ENCODE measurements around the gene SLC6A5. TPM values are rescaled to one million over a fixed set of nuclear protein-coding genes. Genes with fewer than 3 reads are reported as not detected.

The SLC6A5 gene
- total and polyA plus RNA-seq, 2 donors (not counting 3 experiments of a cell fraction or from before 2014, with no cell fraction given) = not detected

DNA sequence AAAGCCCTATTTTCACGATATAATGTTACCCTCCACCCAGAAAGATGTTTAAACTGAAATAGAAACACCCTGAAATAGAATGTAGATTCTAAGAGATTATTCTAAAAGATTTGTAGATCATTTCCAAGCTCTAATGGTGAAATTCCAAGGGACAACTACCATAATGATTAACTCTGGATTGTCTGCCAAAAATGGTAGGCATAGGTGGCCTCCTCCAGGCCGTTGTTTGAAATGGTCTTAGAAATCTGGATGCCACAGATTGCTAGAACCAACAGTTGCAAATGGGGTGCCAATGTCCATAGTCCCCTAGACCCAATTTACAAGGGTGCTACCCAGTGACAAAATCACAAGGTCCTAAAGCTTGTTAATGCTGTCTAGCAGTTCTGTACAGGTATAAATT is 6.7 kb upstream of the SLC6A5 start:
- dilution Hi-C loops (cut with MboI; ENCODE audit: extremely low pct_ligation_motif_present, low sequenced_read_pairs) = no loop called here
- H4K20me1 ChIP-seq (replicated peaks; ENCODE audit: control insufficient read depth, extremely low read depth, insufficient read depth, low read length) = no peaks in the 10 kb centered on the region
- H3K4me3 ChIP-seq (replicated peaks in 1 of 3; ENCODE audit: insufficient read depth in 1 of 3, low read depth in 1 of 3, low read length in 3 of 3) = no peak overlapping the region
- H3K4me1 ChIP-seq (ENCODE audit: control insufficient read depth, extremely low read depth, insufficient read depth, low read length) = no peaks in the 10 kb centered on the region
- FAIRE-seq = no peak
- no peak for DNase-seq (ENCODE audit: low read depth, low spot score)
- no peak overlapping the region for H3K4me2 ChIP-seq (ENCODE audit: insufficient read depth, low read length)
- BruUV-seq (replicated peaks) = no TSS peak
- H3K79me2 ChIP-seq (ENCODE audit: control insufficient read depth, insufficient read depth, low read length) = no peaks in the 10 kb centered on the region
- H3K36me3 ChIP-seq (ENCODE audit: control insufficient read depth in 2 of 2, extremely low read depth in 1 of 2, insufficient read depth in 2 of 2, low read length in 2 of 2) = no peaks in the 10 kb centered on the region
- H3K27me3 ChIP-seq (ENCODE audit: control insufficient read depth in 2 of 2, insufficient read depth in 2 of 2, low read length in 2 of 2) = peaks cover 24 to 30% of the 10 kb centered on the region in 2 experiments
- H3K9me3 ChIP-seq (replicated peaks; ENCODE audit: control insufficient read depth, insufficient read depth, low read length) = no peaks in the 10 kb centered on the region
- CTCF ChIA-PET = no interaction called here
- intact Hi-C loops (cut with micrococcal nuclease) = no loop called here
- POLR2A ChIA-PET = no interaction called here
- no peak overlapping the region for H2AFZ ChIP-seq (ENCODE audit: low read depth, low read length)
- no peak overlapping the region for H3K9ac ChIP-seq (replicated peaks; ENCODE audit: extremely low read depth, insufficient read depth, low read length)
- TF ChIP-seq CTCF (IDR thresholded peaks at IDR 0.05; ENCODE audit: extremely low read depth in 1 of 2, insufficient read depth in 1 of 2, low read depth in 1 of 2, low read length in 2 of 2) (no peak), GATA2 (IDR thresholded peaks at IDR 0.05; ENCODE audit: insufficient read depth, insufficient read length, low read depth, low read length) (no peak), POLR2AphosphoS5 (IDR thresholded peaks at IDR 0.05; ENCODE audit: insufficient read depth, low read depth, low read length) (no peak), FOS (IDR thresholded peaks at IDR 0.05; ENCODE audit: borderline replicate concordance, insufficient read depth, low read length) (no peak)
- no peak overlapping the region for H3K27ac ChIP-seq (ENCODE audit: insufficient read depth, low read depth, low read length)
- H3K9me1 ChIP-seq (replicated peaks; ENCODE audit: control insufficient read depth, extremely low read depth, insufficient read depth, low read length) = no peaks in the 10 kb centered on the region

Data from endothelial cell of umbilical vein (primary cell).